Neural crest cell (in vitro differentiated cells): Measurements from ENCODE around the gene IGSF23. TPM values are rescaled to one million over a fixed set of nuclear protein-coding genes. Genes with fewer than 3 reads are reported as not detected.

ENCODE experiments used
- DNase-seq: peaks from one replicate; pipeline ENCODE4 v3.0.0; 2021; ENCODE audit warnings: low read depth, mixed read lengths, low spot score
- H3K27ac Mint-ChIP-seq: one replicate; pipeline ENCODE4 v1.8.0; 2021; ENCODE audit warnings: mild to moderate bottlenecking, mixed read lengths; ENCODE audit not compliant: unreplicated experiment
- H3K27me3 Mint-ChIP-seq: 2 replicates; pipeline ENCODE4 v1.8.0; 2021; ENCODE audit warnings: low read depth, mild to moderate bottlenecking, mixed read lengths
- H3K36me3 Mint-ChIP-seq: 2 replicates; pipeline ENCODE4 v1.8.0; 2021; ENCODE audit warnings: low read depth, mild to moderate bottlenecking, mixed read lengths
- H3K4me1 Mint-ChIP-seq: 2 replicates; pipeline ENCODE4 v1.8.0; 2021; ENCODE audit warnings: mixed read lengths
- H3K4me3 Mint-ChIP-seq: one replicate; pipeline ENCODE4 v1.8.0; 2021; ENCODE audit warnings: mild to moderate bottlenecking, mixed read lengths
- H3K9me3 Mint-ChIP-seq: 2 replicates; pipeline ENCODE4 v1.8.0; 2021; ENCODE audit warnings: mixed read lengths
- CTCF ChIP-seq: fragments of 200-600 bp; sonication (generic); conservative IDR thresholded peaks from 2 replicates; pipeline ENCODE4 v1.5.0; 2021; ENCODE audit warnings: antibody characterized with exemption, mild to moderate bottlenecking
- total RNA-seq: library from RNA; stranded (reverse); gene quantifications from 2 replicates; pipeline ENCODE4 v1.2.1, GENCODE V29; 2021

IGSF23 gene
- total RNA-seq, 1 donor from 2014 or later, result not detected

- H3K27me3 Mint-ChIP-seq, result no peaks in the 10 kb centered on the region
- no peak for DNase-seq
- peaks cover 3% of the 10 kb centered on the region for H3K4me1 Mint-ChIP-seq
- no peak overlapping the region for H3K27ac Mint-ChIP-seq
- peaks cover 16% of the 10 kb centered on the region for H3K36me3 Mint-ChIP-seq
- H3K4me3 Mint-ChIP-seq, result no peak overlapping the region
- H3K9me3 Mint-ChIP-seq, result no peaks in the 10 kb centered on the region
- no peak for TF ChIP-seq CTCF
These were observed 48.5 kb downstream of the IGSF23 start for GRCh38 chr19:44661904-44662303.

GRCh38 chr19:44662691-44663385 is 49.5 kb downstream of the IGSF23 start:
- Mint-ChIP-seq H3K4me3 (no peak overlapping the region), H3K27me3 (no peaks in the 10 kb centered on the region), H3K4me1 (no peaks in the 10 kb centered on the region), H3K27ac (peak overlapping the region; percentile 27), H3K36me3 (peaks cover 9% of the 10 kb centered on the region), H3K9me3 (no peaks in the 10 kb centered on the region)
- no peak for DNase-seq
- TF ChIP-seq CTCF, result no peak

- no peak for TF ChIP-seq CTCF
- Mint-ChIP-seq H3K36me3 (peaks cover 3% of the 10 kb centered on the region), H3K27ac (no peak overlapping the region), H3K27me3 (no peaks in the 10 kb centered on the region), H3K9me3 (no peaks in the 10 kb centered on the region), H3K4me3 (no peak overlapping the region), H3K4me1 (no peaks in the 10 kb centered on the region)
- DNase-seq, result no peak
These were observed 50.6 kb downstream of the IGSF23 start for GRCh38 chr19:44663996-44664395.

GRCh38 chr19:44664976-44665375 is 51.6 kb downstream of the IGSF23 start:
- DNase-seq, result no peak
- TF ChIP-seq CTCF, result no peak
- Mint-ChIP-seq H3K27me3 (no peaks in the 10 kb centered on the region), H3K27ac (no peak overlapping the region), H3K4me1 (no peaks in the 10 kb centered on the region), H3K4me3 (no peak overlapping the region), H3K36me3 (peaks cover 3% of the 10 kb centered on the region), H3K9me3 (no peaks in the 10 kb centered on the region)

- H3K27ac Mint-ChIP-seq, result no peak overlapping the region
These were observed 53.6 kb downstream of the IGSF23 start for GRCh38 chr19:44666852-44667556.

More at GRCh38 chr19:44666852-44667556, 53.6 kb downstream of the IGSF23 start:
- Mint-ChIP-seq H3K27me3 (no peaks in the 10 kb centered on the region), H3K36me3 (peaks cover 3% of the 10 kb centered on the region), H3K4me1 (no peaks in the 10 kb centered on the region), H3K9me3 (no peaks in the 10 kb centered on the region), H3K4me3 (no peak overlapping the region)
- DNase-seq, result no peak
- no peak for TF ChIP-seq CTCF
